ENCODE results near the gene NOMO2.
"Not testable (repeated sequence)": the region's sequence is repeated elsewhere in the genome, so short reads cannot be mapped to it uniquely, and the experiment has no call there.

NOMO2 gene, protein sequence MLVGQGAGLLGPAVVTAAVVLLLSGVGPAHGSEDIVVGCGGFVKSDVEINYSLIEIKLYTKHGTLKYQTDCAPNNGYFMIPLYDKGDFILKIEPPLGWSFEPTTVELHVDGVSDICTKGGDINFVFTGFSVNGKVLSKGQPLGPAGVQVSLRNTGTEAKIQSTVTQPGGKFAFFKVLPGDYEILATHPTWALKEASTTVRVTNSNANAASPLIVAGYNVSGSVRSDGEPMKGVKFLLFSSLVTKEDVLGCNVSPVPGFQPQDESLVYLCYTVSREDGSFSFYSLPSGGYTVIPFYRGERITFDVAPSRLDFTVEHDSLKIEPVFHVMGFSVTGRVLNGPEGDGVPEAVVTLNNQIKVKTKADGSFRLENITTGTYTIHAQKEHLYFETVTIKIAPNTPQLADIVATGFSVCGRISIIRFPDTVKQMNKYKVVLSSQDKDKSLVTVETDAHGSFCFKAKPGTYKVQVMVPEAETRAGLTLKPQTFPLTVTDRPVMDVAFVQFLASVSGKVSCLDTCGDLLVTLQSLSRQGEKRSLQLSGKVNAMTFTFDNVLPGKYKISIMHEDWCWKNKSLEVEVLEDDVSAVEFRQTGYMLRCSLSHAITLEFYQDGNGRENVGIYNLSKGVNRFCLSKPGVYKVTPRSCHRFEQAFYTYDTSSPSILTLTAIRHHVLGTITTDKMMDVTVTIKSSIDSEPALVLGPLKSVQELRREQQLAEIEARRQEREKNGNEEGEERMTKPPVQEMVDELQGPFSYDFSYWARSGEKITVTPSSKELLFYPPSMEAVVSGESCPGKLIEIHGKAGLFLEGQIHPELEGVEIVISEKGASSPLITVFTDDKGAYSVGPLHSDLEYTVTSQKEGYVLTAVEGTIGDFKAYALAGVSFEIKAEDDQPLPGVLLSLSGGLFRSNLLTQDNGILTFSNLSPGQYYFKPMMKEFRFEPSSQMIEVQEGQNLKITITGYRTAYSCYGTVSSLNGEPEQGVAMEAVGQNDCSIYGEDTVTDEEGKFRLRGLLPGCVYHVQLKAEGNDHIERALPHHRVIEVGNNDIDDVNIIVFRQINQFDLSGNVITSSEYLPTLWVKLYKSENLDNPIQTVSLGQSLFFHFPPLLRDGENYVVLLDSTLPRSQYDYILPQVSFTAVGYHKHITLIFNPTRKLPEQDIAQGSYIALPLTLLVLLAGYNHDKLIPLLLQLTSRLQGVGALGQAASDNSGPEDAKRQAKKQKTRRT

DNA sequence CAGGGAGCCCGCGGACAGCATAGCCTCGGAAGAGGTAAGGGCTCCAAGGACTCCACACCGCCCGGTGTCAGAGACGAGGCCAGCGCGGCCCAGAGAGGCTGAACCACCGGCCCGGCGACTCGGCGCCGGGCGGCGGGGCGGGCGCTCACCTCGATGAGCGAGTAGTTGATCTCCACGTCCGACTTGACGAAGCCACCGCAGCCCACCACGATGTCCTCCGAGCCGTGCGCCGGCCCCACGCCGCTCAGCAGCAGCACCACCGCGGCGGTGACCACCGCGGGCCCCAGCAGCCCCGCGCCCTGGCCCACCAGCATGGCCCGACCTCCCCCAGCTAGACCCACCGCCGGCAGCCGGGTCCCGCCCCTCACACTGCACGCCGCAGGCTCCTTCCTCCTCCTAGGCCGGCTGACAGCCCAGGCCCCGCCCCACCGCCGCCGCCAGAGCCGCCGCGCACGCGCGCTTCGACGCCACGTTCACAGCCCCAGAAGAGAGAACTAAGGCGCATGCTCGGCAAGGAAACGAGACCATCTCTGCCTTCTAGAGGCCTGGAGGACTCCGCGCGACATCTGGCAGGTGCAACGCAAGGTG is at the start of gene NOMO2:
Gene NOMO2, minus strand, starts transcription at position 371 of the 588 bp plus-strand sequence. Its CDS starts 57 bp downstream, at position 314.
- not testable (repeated sequence) for DNase-seq (ENCODE audit: low spot score)

DNA sequence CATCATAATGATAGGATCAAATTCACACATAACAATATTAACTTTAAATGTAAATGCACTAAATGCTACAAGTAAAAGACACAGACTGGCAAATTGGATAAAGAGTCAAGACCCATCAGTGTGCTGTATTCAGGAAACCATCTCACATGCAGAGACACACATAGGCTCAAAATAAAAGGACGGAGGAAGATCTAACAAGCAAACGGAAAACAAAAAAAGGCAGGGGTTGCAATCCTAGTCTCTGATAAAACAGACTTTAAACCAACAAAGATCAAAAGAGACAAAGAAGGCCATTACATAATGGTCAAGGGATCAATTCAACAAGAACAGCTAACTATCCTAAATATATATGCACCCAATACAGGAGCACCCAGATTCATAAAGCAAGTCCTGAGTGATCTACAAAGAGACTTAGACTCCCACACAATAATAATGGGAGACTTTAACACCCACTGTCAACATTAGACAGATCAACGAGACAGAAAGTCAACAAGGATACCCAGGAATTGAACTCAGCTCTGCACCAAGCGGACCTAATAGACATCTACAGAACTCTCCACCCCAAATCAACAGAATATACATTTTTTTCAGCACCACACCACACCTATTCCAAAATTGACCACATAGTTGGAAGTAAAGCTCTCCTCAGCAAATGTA is 48.4 kb upstream of the NOMO2 start:
- DNase-seq (ENCODE audit: low spot score), result not testable (repeated sequence)

- not testable (repeated sequence) for DNase-seq (ENCODE audit: low spot score)
These were observed 46.4 kb upstream of the NOMO2 start for GRCh38 chr16:18608271-18608670.

DNA sequence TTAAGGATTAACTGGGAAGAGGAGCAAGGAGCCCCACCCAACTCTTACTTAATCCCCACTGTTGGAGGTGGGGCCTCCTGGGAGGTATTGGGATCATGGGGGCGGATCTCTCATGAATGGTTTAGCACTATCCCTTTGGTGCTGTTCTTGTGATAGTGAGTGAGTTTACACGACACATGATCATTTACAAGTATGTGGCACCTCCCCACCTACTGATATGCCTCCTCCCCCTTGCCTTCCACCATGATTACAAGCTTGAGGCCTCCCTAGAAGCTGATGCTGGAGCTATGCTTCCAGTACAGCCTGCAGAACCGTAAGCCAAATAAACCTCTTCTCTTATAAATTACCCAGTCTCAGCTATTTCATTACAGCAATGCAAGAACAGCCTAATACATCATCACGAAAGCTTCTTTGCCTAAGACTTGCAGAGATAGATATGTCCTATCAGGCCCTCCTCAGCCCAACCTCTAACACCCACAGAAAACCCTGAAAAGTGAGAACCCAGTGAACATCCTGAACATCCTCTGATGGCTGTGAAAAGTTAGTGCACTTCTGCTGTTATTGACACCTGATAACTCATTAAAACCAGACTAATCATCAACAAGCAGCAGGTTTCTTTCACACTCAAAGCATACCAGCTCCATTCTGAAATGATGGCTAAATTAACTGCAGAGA is 41.8 kb upstream of the NOMO2 start:
- DNase-seq (ENCODE audit: low spot score), result not testable (repeated sequence)

- not testable (repeated sequence) for DNase-seq (ENCODE audit: low spot score)
These were observed 36.7 kb upstream of the NOMO2 start for GRCh38 chr16:18598582-18598981.

DNA sequence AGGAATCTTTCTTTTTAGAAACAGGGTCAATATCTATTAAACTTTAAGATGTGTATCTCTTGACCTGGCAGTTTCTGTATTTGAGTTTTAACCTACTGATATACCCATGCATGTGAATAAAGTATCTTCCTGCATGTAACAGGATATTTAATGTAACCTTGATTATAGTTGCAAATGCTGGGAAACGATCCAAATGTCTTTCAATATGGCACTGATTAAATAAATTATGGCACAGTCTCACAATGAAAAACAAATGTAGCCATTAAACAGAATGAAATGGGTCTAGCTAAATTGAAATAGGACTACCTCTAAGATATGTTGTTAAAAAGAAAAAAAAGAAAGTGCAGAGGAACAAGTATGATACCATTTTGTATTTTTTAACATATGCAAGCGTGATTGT is 35.8 kb upstream of the NOMO2 start:
- not testable (repeated sequence) for DNase-seq (ENCODE audit: low spot score)

DNA sequence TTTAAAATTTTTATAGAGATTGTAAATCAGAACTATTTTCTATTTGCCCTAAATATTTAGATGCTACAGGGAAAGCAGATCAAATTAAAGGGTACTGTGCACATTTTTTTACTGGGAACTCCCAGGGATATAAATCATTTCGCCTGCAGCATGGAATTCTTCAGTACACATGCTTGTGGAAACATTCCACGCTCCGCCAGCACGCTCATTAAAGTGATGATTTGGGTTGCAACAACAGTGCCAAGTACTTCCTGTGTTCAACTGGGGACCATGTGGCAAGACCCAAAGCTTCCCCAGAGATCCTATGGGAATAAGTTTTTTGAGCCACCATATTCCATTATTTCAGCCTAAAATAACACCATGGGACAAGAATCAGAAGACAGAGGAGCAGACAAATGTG is 35.4 kb upstream of the NOMO2 start:
- DNase-seq (ENCODE audit: low spot score), result not testable (repeated sequence)

- not testable (repeated sequence) for DNase-seq (ENCODE audit: low spot score)
These were observed 33.9 kb upstream of the NOMO2 start for GRCh38 chr16:18595796-18596195.

DNA sequence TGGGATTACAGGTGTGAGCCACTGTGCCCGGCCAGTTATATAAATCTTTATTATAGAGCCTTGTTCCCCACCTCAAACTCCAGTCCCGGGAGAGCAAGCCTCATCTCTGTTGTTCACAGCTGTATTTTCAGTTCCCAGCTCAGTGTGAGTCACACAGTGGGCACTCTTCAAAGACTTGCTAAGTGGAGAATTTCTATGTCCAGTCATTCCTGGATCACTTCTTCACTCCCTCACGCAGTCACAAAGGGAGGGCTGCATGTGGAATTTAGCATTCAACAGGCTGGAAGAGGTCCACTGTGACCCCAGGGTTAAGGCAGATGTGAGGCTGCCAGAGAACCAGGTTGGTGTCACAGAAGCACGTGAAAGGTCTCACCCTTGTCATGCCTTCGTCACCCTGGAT is 33.0 kb upstream of the NOMO2 start:
- DNase-seq (ENCODE audit: low spot score), result not testable (repeated sequence)

GRCh38 chr16:18593904-18594303 is 32.0 kb upstream of the NOMO2 start:
- DNase-seq (ENCODE audit: low spot score), result peak; percentile 15

DNA sequence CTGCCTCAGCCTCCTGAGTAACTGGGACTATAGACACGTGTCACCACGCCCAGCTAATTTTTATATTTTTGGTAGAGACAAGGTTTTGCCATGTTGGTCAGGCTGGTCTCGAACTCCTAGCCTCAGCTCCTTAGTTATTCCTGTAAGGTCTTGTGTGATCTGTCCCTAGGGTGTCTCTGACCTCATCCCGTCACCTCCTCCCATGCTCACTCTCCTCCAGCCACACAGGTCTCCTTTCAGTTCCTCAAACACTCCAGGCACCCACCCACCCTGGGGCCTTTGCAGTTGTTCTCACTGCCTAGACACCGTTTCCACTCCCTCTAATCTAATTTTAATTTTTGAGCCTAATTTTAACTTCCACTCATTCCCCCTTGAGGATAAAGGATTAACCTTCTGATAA is 31.1 kb upstream of the NOMO2 start:
- not testable (repeated sequence) for DNase-seq (ENCODE audit: low spot score)

GRCh38 chr16:18591908-18592307 is 30.0 kb upstream of the NOMO2 start:
- not testable (repeated sequence) for DNase-seq (ENCODE audit: low spot score)

DNA sequence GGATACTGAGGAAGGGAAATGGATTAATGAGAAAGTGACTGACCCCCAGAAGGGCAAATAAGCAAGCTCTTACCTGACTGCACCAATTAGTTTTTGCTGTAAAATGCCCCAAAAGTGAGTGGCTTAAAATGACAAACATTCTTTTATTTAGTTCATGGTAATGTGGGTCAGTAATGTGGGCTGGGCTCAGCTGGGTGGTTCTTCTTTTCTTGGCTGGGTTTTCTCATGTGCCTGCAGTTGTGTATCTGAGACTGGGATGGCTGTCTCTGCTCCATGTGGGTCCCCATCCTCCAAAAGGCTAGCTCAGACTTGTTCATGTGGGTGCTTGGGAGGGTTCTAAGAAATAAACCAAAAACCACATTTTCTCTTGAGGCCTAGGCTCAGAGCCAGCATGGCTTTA is 29.5 kb upstream of the NOMO2 start:
- not testable (repeated sequence) for DNase-seq (ENCODE audit: low spot score)

GRCh38 chr16:18589806-18590205 is 27.9 kb upstream of the NOMO2 start:
- not testable (repeated sequence) for DNase-seq (ENCODE audit: low spot score)

DNA sequence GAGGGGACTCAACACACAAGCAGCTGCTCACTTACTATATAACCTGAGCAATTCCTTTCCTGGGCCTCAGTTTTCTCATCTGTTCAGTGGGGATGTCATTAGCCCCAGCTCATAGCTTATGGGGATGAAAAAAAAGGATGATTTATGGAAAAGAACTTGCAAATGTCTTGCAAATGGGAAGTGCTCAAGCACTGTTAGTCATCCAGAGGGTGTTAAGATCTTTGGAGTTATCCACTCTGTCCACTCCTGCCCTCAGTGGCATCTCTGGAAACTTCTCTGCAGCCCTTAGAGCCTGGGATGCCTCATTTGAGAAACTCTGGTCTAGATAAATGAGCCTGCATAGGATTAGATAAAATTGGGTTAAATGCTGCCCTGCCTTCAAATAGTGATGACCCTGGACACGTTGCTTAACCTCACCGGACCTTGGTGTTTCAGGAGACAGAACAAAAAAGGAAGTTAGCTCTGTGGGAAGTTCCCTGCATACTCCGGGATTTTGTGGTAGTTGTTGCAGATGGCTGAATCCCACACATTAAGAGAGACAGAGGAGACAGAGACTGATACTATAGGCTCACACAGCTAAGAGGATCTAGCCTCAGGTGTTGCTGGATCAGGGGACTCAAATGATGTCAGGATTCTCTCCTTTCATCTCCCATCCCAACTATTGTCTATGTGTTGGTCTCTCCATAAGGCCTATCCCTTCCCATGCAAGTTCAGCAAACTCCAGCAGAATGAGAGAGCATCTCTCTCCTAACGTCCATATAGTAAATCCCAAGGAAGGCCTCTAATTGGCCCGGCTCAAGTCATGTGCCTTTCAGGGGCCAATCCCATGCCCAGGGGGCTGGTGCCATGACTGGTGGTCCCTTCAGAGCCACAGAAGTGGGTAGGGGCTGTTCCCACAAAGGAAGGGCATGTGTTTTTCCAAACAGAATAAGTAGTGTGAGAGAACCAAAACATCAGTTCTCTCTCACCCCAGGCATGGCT is 25.0 kb upstream of the NOMO2 start:
- not testable (repeated sequence) for DNase-seq (ENCODE audit: low spot score)

DNA sequence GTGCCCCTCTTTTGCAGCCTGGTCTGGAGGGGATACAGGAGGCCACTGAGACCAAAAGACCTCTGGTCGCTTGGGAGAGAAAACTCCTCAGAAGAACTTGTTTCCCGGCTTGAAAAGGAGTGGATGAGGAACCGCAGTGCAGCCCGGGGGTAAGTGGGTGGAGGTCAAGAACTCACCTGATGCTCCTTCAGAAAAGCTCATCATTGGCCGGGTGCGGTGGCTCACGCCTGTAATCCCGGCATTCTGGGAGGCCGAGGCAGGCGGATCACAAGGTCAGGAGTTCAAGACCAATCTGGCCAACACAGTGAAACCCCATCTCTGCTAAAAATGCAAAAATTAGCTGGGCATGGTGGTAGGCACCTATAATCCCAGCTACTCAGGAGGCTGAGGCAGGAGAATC is 23.9 kb upstream of the NOMO2 start:
- not testable (repeated sequence) for DNase-seq (ENCODE audit: low spot score)

GRCh38 chr16:18582902-18583301 is 21.0 kb upstream of the NOMO2 start:
- no peak for DNase-seq (ENCODE audit: low spot score)

GRCh38 chr16:18580396-18580795 is 18.5 kb upstream of the NOMO2 start:
- DNase-seq (ENCODE audit: low spot score), result not testable (repeated sequence)

- not testable (repeated sequence) for DNase-seq (ENCODE audit: low spot score)
These were observed 17.4 kb upstream of the NOMO2 start for GRCh38 chr16:18579261-18579660.
